ENCODE data around the gene ADH7.

The ADH7 gene

GRCh38 chr4:99435154-99435553 is at the start of gene ADH7:
Gene ADH7, minus strand, starts transcription at chr4:99435342. Its CDS starts 109 bp downstream, at chr4:99435233.
- Histone ChIP-seq H3K9me3 (ENCODE audit: control insufficient read depth in 1 of 2, low read length in 2 of 2) (no peaks in the 10 kb centered on the region), H3K36me3 (ENCODE audit: control insufficient read depth in 1 of 2, insufficient read depth in 2 of 2, low read length in 2 of 2) (no peaks in the 10 kb centered on the region), H3K4me3 (ENCODE audit: low read depth in 1 of 2, low read length in 2 of 2) (no peak within 1 kb of the TSS), H3K27ac (ENCODE audit: low read length) (no peak within 1 kb of the TSS), H3K27me3 (ENCODE audit: low read depth, low read length) (no peaks in the 10 kb centered on the region), H3K4me1 (ENCODE audit: control insufficient read depth in 1 of 2, insufficient read depth in 2 of 2, low read length in 2 of 2) (no peaks in the 10 kb centered on the region)

- H3K27me3 ChIP-seq (ENCODE audit: low read depth, low read length): no peaks in the 10 kb centered on the region
- peaks cover 11 to 26% of the 10 kb centered on the region in 2 donors for H3K9me3 ChIP-seq (ENCODE audit: control insufficient read depth in 1 of 2, low read length in 2 of 2)
- H3K27ac ChIP-seq (ENCODE audit: low read length): no peak overlapping the region
- no peaks in the 10 kb centered on the region for H3K4me1 ChIP-seq (ENCODE audit: control insufficient read depth in 1 of 2, insufficient read depth in 2 of 2, low read length in 2 of 2)
- H3K36me3 ChIP-seq (ENCODE audit: control insufficient read depth in 1 of 2, insufficient read depth in 2 of 2, low read length in 2 of 2): no peaks in the 10 kb centered on the region
- H3K4me3 ChIP-seq (ENCODE audit: low read depth in 1 of 2, low read length in 2 of 2): no peak overlapping the region
Observed at GRCh38 chr4:99483636-99484035, 48.5 kb upstream of the ADH7 start.

- Histone ChIP-seq H3K4me1 (ENCODE audit: control insufficient read depth in 1 of 2, insufficient read depth in 2 of 2, low read length in 2 of 2) (no peaks in the 10 kb centered on the region), H3K36me3 (ENCODE audit: control insufficient read depth in 1 of 2, insufficient read depth in 2 of 2, low read length in 2 of 2) (no peaks in the 10 kb centered on the region), H3K27ac (ENCODE audit: low read length) (no peak overlapping the region), H3K4me3 (ENCODE audit: low read depth in 1 of 2, low read length in 2 of 2) (no peak overlapping the region), H3K27me3 (ENCODE audit: low read depth, low read length) (no peaks in the 10 kb centered on the region), H3K9me3 (ENCODE audit: control insufficient read depth in 1 of 2, low read length in 2 of 2) (no peaks in the 10 kb centered on the region)
Observed at GRCh38 chr4:99473131-99473530, 38.0 kb upstream of the ADH7 start.

- H3K4me1 ChIP-seq (ENCODE audit: control insufficient read depth in 1 of 2, insufficient read depth in 2 of 2, low read length in 2 of 2): no peaks in the 10 kb centered on the region
Observed at GRCh38 chr4:99471896-99472295, 36.8 kb upstream of the ADH7 start.

GRCh38 chr4:99471349-99471748 is 36.2 kb upstream of the ADH7 start:
- Histone ChIP-seq H3K36me3 (ENCODE audit: control insufficient read depth in 1 of 2, insufficient read depth in 2 of 2, low read length in 2 of 2) (no peaks in the 10 kb centered on the region), H3K27me3 (ENCODE audit: low read depth, low read length) (no peaks in the 10 kb centered on the region), H3K27ac (ENCODE audit: low read length) (no peak overlapping the region), H3K4me3 (ENCODE audit: low read depth in 1 of 2, low read length in 2 of 2) (no peak overlapping the region), H3K4me1 (ENCODE audit: control insufficient read depth in 1 of 2, insufficient read depth in 2 of 2, low read length in 2 of 2) (no peaks in the 10 kb centered on the region), H3K9me3 (ENCODE audit: control insufficient read depth in 1 of 2, low read length in 2 of 2) (no peaks in the 10 kb centered on the region)

More at GRCh38 chr4:99471896-99472295, 36.8 kb upstream of the ADH7 start:
- H3K9me3 ChIP-seq (ENCODE audit: control insufficient read depth in 1 of 2, low read length in 2 of 2): no peaks in the 10 kb centered on the region
- no peak overlapping the region for H3K4me3 ChIP-seq (ENCODE audit: low read depth in 1 of 2, low read length in 2 of 2)
- no peaks in the 10 kb centered on the region for H3K27me3 ChIP-seq (ENCODE audit: low read depth, low read length)
- H3K36me3 ChIP-seq (ENCODE audit: control insufficient read depth in 1 of 2, insufficient read depth in 2 of 2, low read length in 2 of 2): no peaks in the 10 kb centered on the region
- no peak overlapping the region for H3K27ac ChIP-seq (ENCODE audit: low read length)

- Histone ChIP-seq H3K36me3 (ENCODE audit: control insufficient read depth in 1 of 2, insufficient read depth in 2 of 2, low read length in 2 of 2) (no peaks in the 10 kb centered on the region), H3K27ac (ENCODE audit: low read length) (no peak overlapping the region), H3K4me3 (ENCODE audit: low read depth in 1 of 2, low read length in 2 of 2) (no peak overlapping the region), H3K4me1 (ENCODE audit: control insufficient read depth in 1 of 2, insufficient read depth in 2 of 2, low read length in 2 of 2) (no peaks in the 10 kb centered on the region), H3K9me3 (ENCODE audit: control insufficient read depth in 1 of 2, low read length in 2 of 2) (no peaks in the 10 kb centered on the region), H3K27me3 (ENCODE audit: low read depth, low read length) (no peaks in the 10 kb centered on the region)
Observed at GRCh38 chr4:99468889-99469288, 33.7 kb upstream of the ADH7 start.

GRCh38 chr4:99467887-99468286 is 32.7 kb upstream of the ADH7 start:
- no peaks in the 10 kb centered on the region for H3K27me3 ChIP-seq (ENCODE audit: low read depth, low read length)
- no peak overlapping the region for H3K4me3 ChIP-seq (ENCODE audit: low read depth in 1 of 2, low read length in 2 of 2)
- no peaks in the 10 kb centered on the region for H3K36me3 ChIP-seq (ENCODE audit: control insufficient read depth in 1 of 2, insufficient read depth in 2 of 2, low read length in 2 of 2)
- H3K27ac ChIP-seq (ENCODE audit: low read length): no peak overlapping the region
- no peaks in the 10 kb centered on the region for H3K9me3 ChIP-seq (ENCODE audit: control insufficient read depth in 1 of 2, low read length in 2 of 2)
- no peaks in the 10 kb centered on the region for H3K4me1 ChIP-seq (ENCODE audit: control insufficient read depth in 1 of 2, insufficient read depth in 2 of 2, low read length in 2 of 2)

GRCh38 chr4:99463566-99463965 is 28.4 kb upstream of the ADH7 start:
- Histone ChIP-seq H3K4me1 (ENCODE audit: control insufficient read depth in 1 of 2, insufficient read depth in 2 of 2, low read length in 2 of 2) (no peaks in the 10 kb centered on the region), H3K9me3 (ENCODE audit: control insufficient read depth in 1 of 2, low read length in 2 of 2) (no peaks in the 10 kb centered on the region), H3K4me3 (ENCODE audit: low read depth in 1 of 2, low read length in 2 of 2) (no peak overlapping the region), H3K27me3 (ENCODE audit: low read depth, low read length) (no peaks in the 10 kb centered on the region), H3K36me3 (ENCODE audit: control insufficient read depth in 1 of 2, insufficient read depth in 2 of 2, low read length in 2 of 2) (no peaks in the 10 kb centered on the region), H3K27ac (ENCODE audit: low read length) (no peak overlapping the region)

- Histone ChIP-seq H3K4me3 (ENCODE audit: low read depth in 1 of 2, low read length in 2 of 2) (no peak overlapping the region), H3K36me3 (ENCODE audit: control insufficient read depth in 1 of 2, insufficient read depth in 2 of 2, low read length in 2 of 2) (no peaks in the 10 kb centered on the region), H3K27ac (ENCODE audit: low read length) (no peak overlapping the region), H3K4me1 (ENCODE audit: control insufficient read depth in 1 of 2, insufficient read depth in 2 of 2, low read length in 2 of 2) (no peaks in the 10 kb centered on the region), H3K27me3 (ENCODE audit: low read depth, low read length) (no peaks in the 10 kb centered on the region), H3K9me3 (ENCODE audit: control insufficient read depth in 1 of 2, low read length in 2 of 2) (no peaks in the 10 kb centered on the region)
Observed at GRCh38 chr4:99462875-99463464, 27.8 kb upstream of the ADH7 start.

- H3K27me3 ChIP-seq (ENCODE audit: low read depth, low read length): no peaks in the 10 kb centered on the region
Observed at GRCh38 chr4:99461623-99462401, 26.7 kb upstream of the ADH7 start.

GRCh38 chr4:99459546-99460042 is 24.5 kb upstream of the ADH7 start:
- H3K27me3 ChIP-seq (ENCODE audit: low read depth, low read length): no peaks in the 10 kb centered on the region
- H3K4me1 ChIP-seq (ENCODE audit: control insufficient read depth in 1 of 2, insufficient read depth in 2 of 2, low read length in 2 of 2): no peaks in the 10 kb centered on the region
- no peak overlapping the region for H3K4me3 ChIP-seq (ENCODE audit: low read depth in 1 of 2, low read length in 2 of 2)
- no peak overlapping the region for H3K27ac ChIP-seq (ENCODE audit: low read length)
- no peaks in the 10 kb centered on the region for H3K36me3 ChIP-seq (ENCODE audit: control insufficient read depth in 1 of 2, insufficient read depth in 2 of 2, low read length in 2 of 2)
- no peaks in the 10 kb centered on the region for H3K9me3 ChIP-seq (ENCODE audit: control insufficient read depth in 1 of 2, low read length in 2 of 2)

More at GRCh38 chr4:99461623-99462401, 26.7 kb upstream of the ADH7 start:
- Histone ChIP-seq H3K36me3 (ENCODE audit: control insufficient read depth in 1 of 2, insufficient read depth in 2 of 2, low read length in 2 of 2) (no peaks in the 10 kb centered on the region), H3K4me1 (ENCODE audit: control insufficient read depth in 1 of 2, insufficient read depth in 2 of 2, low read length in 2 of 2) (no peaks in the 10 kb centered on the region), H3K27ac (ENCODE audit: low read length) (no peak overlapping the region), H3K9me3 (ENCODE audit: control insufficient read depth in 1 of 2, low read length in 2 of 2) (no peaks in the 10 kb centered on the region), H3K4me3 (ENCODE audit: low read depth in 1 of 2, low read length in 2 of 2) (no peak overlapping the region)

All from muscle layer of duodenum (tissue), 2 donors.